ENCODE data around the gene LRP5.

DNA sequence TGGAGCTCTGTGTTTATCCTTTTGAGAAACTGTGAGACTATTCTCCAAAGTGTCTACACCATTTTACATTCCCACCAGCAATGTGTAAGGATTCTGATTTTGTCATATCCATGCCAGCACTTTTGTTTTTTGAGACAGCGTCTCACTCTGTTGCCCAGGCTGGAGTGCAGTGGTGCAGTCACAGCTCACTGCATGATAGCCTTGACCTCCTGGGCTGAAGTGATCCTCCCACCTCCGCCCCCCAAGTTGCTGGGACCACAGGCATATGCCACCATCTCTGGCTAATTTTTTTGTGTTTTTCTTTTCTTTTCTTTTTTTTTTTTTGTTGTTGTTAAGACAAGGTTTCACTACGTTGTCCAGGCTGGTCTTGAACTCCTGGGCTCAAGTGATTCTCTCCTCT lies 183.5 kb downstream of the LRP5 start:
- TF ChIP-seq, protein P1, sequence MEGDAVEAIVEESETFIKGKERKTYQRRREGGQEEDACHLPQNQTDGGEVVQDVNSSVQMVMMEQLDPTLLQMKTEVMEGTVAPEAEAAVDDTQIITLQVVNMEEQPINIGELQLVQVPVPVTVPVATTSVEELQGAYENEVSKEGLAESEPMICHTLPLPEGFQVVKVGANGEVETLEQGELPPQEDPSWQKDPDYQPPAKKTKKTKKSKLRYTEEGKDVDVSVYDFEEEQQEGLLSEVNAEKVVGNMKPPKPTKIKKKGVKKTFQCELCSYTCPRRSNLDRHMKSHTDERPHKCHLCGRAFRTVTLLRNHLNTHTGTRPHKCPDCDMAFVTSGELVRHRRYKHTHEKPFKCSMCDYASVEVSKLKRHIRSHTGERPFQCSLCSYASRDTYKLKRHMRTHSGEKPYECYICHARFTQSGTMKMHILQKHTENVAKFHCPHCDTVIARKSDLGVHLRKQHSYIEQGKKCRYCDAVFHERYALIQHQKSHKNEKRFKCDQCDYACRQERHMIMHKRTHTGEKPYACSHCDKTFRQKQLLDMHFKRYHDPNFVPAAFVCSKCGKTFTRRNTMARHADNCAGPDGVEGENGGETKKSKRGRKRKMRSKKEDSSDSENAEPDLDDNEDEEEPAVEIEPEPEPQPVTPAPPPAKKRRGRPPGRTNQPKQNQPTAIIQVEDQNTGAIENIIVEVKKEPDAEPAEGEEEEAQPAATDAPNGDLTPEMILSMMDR (IDR thresholded peaks at IDR 0.05): no peak
- TF ChIP-seq POLR2A (IDR thresholded peaks at IDR 0.05): no peak
